HepG2 (cell line): ENCODE results near the gene CAPG. TPM values are rescaled to one million over a fixed set of nuclear protein-coding genes. Genes with fewer than 3 reads are reported as not detected.

Experiments used
- KAT2B ChIP-seq: fragments of 150-350 bp; IDR thresholded peaks from 2 replicates; pipeline ENCODE4 v1.6.1; 2014; ENCODE audit warnings: low read depth, low read length, borderline replicate concordance
- KLF13 ChIP-seq: sonication (generic); formaldehyde crosslinking; IDR thresholded peaks from 2 replicates; pipeline ENCODE4 v1.4.0; 2020; ENCODE audit warnings: mild to moderate bottlenecking, missing genetic modification reagents
- NBN ChIP-seq: fragments of 450-650 bp; conservative IDR thresholded peaks from 2 replicates; pipeline ENCODE4 v1.6.1; 2017
- PHF20 ChIP-seq: sonication (generic); formaldehyde crosslinking; IDR thresholded peaks from 2 replicates; pipeline ENCODE4 v1.5.0; 2020; ENCODE audit warnings: mild to moderate bottlenecking, missing genetic modification reagents
- RARG ChIP-seq: sonication (generic); formaldehyde crosslinking; IDR thresholded peaks from 2 replicates; pipeline ENCODE4 v1.4.0; 2020; ENCODE audit warnings: low read depth, mild to moderate bottlenecking, missing genetic modification reagents
- TAF1 ChIP-seq: sonication (generic); formaldehyde crosslinking; IDR thresholded peaks from 2 replicates; pipeline ENCODE4 v1.4.0; 2020; ENCODE audit warnings: missing genetic modification reagents
- XRCC5 ChIP-seq: fragments of 200-400 bp; formaldehyde crosslinking; optimal IDR thresholded peaks from 2 replicates; pipeline ENCODE3; 2017; ENCODE audit warnings: mild to moderate bottlenecking, low read length
- ZFAT ChIP-seq: sonication (generic); formaldehyde crosslinking; conservative IDR thresholded peaks from 2 replicates; pipeline ENCODE4 v1.8.1; 2023; ENCODE audit warnings: missing genetic modification reagents, inconsistent platforms
- ZNF496 ChIP-seq: sonication (generic); formaldehyde crosslinking; IDR thresholded peaks from 2 replicates; pipeline ENCODE4 v1.8.1; 2023; ENCODE audit warnings: mild to moderate bottlenecking, moderate library complexity, missing genetic modification reagents; ENCODE audit not compliant: insufficient replicate concordance
- ZNF557 ChIP-seq: sonication (generic); formaldehyde crosslinking; IDR thresholded peaks from 2 replicates; pipeline ENCODE4 v1.4.0; 2020; ENCODE audit warnings: missing genetic modification reagents
- ZNF567 ChIP-seq: sonication (generic); formaldehyde crosslinking; IDR thresholded peaks from 2 replicates; pipeline ENCODE4 v1.8.1; 2023; ENCODE audit warnings: mild to moderate bottlenecking, missing genetic modification reagents, borderline replicate concordance
- ZNF746 ChIP-seq: sonication (generic); formaldehyde crosslinking; IDR thresholded peaks from 2 replicates; pipeline ENCODE4 v1.8.0; 2022; ENCODE audit warnings: mild to moderate bottlenecking, missing genetic modification reagents
- polyA plus RNA-seq, 8 experiments: library from polyadenylated mRNA; depleted of rRNA in 3 of 8; stranded (reverse) in 7 of 8; unstranded in 1 of 8; fragments of >200 nt; fragmentation: Illumina TruSeq in 4 of 8; extraction: Trizol in 4 of 8; gene quantifications; 2 replicates each; pipeline versions ENCODE4 v1.2.1 to v1.2.3, GENCODE V29; 2011 to 2016; ENCODE audit warnings: low read depth in 4 of 8, missing spikeins in 1 of 8, mixed read lengths in 1 of 8; ENCODE audit not compliant: insufficient read depth in 1 of 8
- total RNA-seq, 5 experiments: library from RNA; depleted of rRNA; stranded (reverse); fragments of >200 nt; fragmentation: Illumina TruSeq; extraction: Trizol; gene quantifications; 2 replicates each; pipeline ENCODE4 v1.2.3, GENCODE V29; 2016; ENCODE audit warnings: low read depth in 1 of 5
- TF ChIP-seq, protein P1 (sequence below): sonication (generic); formaldehyde crosslinking; IDR thresholded peaks from 2 replicates; pipeline ENCODE4 v1.5.0; 2020; ENCODE audit warnings: mild to moderate bottlenecking, missing genetic modification reagents
- TF ChIP-seq, protein P2 (sequence below): IDR thresholded peaks from 2 replicates; pipeline ENCODE4 v1.6.1; 2016; ENCODE audit warnings: missing biosample characterization, missing genetic modification reagents, low read depth
- TF ChIP-seq, protein P3 (sequence below): sonication (generic); formaldehyde crosslinking; IDR thresholded peaks from 2 replicates; pipeline ENCODE4; 2020; ENCODE audit warnings: missing genetic modification reagents, mild to moderate bottlenecking, borderline replicate concordance
- TF ChIP-seq, protein P4 (sequence below): sonication (generic); formaldehyde crosslinking; conservative IDR thresholded peaks from 2 replicates; pipeline ENCODE4 v1.4.0; 2020; ENCODE audit warnings: missing genetic modification reagents
- TF ChIP-seq, protein P5 (sequence below), 2 experiments: IDR thresholded peaks; 2 replicates each; pipeline ENCODE4 v1.6.1; 2011 to 2012; ENCODE audit warnings: low read length in 2 of 2, borderline replicate concordance in 1 of 2, low read depth in 1 of 2, mild to moderate bottlenecking in 1 of 2, moderate library complexity in 1 of 2

CAPG gene
- total and polyA plus RNA-seq, 2 of the 13 experiments (the other 11 are each of a cell fraction or from before 2014, with no cell fraction given), result 12.7 to 18.2 TPM

DNA sequence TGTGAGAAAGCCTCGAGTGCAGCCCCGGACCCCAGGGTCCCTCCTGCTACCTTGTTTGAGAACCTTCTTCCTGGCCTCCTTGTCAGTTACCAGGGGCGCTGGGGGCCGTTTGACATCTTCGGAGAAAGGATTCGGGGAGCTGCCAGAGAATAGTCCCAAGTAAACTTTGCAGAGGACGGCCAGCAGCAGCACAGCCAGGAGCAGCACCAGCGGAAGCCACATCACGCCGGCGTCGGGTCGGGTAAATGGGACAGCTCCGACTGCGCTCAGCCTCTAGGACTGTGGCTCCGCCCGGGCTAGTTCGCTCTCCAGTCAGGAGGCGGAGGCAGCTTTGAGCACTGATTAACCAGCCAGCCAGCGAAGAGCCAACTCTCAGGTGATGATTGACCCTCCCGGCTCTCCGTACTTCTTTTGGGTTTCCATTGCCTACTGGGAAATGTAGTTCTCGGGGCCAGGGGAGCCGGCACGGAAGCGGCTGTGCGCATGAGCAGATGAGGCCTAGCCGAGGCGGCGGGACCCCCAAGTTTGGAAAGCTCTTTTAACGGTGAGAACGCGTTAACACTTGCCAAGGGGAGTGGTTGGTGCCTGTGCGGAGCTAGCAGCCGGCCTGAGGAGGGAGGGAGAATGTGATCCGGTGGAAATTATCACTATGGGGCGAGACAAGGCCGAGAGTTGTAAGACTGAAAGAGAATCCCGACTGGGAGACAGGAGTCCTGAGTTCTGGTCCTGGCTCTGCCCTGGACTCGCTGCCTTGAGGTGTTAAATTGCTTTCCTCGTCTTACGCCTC is 55.7 kb downstream of the CAPG start, which contains the start of the genes ELMOD3 and RETSAT (continued):
- TF ChIP-seq, protein P1, sequence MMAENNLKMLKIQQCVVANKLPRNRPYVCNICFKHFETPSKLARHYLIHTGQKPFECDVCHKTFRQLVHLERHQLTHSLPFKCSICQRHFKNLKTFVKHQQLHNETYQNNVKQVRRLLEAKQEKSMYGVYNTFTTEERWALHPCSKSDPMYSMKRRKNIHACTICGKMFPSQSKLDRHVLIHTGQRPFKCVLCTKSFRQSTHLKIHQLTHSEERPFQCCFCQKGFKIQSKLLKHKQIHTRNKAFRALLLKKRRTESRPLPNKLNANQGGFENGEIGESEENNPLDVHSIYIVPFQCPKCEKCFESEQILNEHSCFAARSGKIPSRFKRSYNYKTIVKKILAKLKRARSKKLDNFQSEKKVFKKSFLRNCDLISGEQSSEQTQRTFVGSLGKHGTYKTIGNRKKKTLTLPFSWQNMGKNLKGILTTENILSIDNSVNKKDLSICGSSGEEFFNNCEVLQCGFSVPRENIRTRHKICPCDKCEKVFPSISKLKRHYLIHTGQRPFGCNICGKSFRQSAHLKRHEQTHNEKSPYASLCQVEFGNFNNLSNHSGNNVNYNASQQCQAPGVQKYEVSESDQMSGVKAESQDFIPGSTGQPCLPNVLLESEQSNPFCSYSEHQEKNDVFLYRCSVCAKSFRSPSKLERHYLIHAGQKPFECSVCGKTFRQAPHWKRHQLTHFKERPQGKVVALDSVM (CRISPR knock-in tag), result peak; percentile 95
- TF ChIP-seq ZNF567 (CRISPR knock-in tag) (no peak), TAF1 (peak; percentile 100), PHF20 (peak; percentile 89), XRCC5 (peak; percentile 94), NBN (no peak), KLF13 (no peak), ZFAT (CRISPR knock-in tag) (0 out of 2 replicates have a peak, but pooled peaks have one; percentile 75), ZNF496 (no peak), KAT2B (no peak), ZNF557 (peak; percentile 90; the same call in 1 of the 2 replicates), ZNF746 (peak; percentile 78; the same call in 1 of the 2 replicates), RARG (CRISPR knock-in tag) (peak; percentile 97; the same call in 1 of the 2 replicates)
- TF ChIP-seq, protein P2, sequence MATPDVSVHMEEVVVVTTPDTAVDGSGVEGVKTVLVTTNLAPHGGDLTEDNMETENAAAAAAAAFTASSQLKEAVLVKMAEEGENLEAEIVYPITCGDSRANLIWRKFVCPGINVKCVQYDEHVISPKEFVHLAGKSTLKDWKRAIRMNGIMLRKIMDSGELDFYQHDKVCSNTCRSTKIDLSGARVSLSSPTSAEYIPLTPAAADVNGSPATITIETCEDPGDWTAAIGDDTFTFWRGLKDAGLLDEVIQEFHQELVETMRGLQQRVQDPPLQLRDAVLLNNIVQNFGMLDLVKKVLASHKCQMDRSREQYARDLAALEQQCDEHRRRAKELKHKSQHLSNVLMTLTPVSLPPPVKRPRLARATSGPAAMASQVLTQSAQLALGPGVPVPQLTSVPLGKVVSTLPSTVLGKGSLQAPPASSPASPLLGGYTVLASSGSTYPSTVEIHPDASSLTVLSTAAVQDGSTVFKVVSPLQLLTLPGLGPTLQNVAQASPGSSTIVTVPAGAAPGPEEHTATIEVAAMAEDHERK, result no peak
- TF ChIP-seq, protein P3, sequence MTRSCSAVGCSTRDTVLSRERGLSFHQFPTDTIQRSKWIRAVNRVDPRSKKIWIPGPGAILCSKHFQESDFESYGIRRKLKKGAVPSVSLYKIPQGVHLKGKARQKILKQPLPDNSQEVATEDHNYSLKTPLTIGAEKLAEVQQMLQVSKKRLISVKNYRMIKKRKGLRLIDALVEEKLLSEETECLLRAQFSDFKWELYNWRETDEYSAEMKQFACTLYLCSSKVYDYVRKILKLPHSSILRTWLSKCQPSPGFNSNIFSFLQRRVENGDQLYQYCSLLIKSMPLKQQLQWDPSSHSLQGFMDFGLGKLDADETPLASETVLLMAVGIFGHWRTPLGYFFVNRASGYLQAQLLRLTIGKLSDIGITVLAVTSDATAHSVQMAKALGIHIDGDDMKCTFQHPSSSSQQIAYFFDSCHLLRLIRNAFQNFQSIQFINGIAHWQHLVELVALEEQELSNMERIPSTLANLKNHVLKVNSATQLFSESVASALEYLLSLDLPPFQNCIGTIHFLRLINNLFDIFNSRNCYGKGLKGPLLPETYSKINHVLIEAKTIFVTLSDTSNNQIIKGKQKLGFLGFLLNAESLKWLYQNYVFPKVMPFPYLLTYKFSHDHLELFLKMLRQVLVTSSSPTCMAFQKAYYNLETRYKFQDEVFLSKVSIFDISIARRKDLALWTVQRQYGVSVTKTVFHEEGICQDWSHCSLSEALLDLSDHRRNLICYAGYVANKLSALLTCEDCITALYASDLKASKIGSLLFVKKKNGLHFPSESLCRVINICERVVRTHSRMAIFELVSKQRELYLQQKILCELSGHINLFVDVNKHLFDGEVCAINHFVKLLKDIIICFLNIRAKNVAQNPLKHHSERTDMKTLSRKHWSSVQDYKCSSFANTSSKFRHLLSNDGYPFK (CRISPR knock-in tag), result peak; percentile 90
- TF ChIP-seq, protein P4, sequence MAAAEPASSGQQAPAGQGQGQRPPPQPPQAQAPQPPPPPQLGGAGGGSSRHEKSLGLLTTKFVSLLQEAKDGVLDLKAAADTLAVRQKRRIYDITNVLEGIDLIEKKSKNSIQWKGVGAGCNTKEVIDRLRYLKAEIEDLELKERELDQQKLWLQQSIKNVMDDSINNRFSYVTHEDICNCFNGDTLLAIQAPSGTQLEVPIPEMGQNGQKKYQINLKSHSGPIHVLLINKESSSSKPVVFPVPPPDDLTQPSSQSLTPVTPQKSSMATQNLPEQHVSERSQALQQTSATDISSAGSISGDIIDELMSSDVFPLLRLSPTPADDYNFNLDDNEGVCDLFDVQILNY (CRISPR knock-in tag), result peak; percentile 81; the same call in 1 of the 2 replicates
- TF ChIP-seq, protein P5, sequence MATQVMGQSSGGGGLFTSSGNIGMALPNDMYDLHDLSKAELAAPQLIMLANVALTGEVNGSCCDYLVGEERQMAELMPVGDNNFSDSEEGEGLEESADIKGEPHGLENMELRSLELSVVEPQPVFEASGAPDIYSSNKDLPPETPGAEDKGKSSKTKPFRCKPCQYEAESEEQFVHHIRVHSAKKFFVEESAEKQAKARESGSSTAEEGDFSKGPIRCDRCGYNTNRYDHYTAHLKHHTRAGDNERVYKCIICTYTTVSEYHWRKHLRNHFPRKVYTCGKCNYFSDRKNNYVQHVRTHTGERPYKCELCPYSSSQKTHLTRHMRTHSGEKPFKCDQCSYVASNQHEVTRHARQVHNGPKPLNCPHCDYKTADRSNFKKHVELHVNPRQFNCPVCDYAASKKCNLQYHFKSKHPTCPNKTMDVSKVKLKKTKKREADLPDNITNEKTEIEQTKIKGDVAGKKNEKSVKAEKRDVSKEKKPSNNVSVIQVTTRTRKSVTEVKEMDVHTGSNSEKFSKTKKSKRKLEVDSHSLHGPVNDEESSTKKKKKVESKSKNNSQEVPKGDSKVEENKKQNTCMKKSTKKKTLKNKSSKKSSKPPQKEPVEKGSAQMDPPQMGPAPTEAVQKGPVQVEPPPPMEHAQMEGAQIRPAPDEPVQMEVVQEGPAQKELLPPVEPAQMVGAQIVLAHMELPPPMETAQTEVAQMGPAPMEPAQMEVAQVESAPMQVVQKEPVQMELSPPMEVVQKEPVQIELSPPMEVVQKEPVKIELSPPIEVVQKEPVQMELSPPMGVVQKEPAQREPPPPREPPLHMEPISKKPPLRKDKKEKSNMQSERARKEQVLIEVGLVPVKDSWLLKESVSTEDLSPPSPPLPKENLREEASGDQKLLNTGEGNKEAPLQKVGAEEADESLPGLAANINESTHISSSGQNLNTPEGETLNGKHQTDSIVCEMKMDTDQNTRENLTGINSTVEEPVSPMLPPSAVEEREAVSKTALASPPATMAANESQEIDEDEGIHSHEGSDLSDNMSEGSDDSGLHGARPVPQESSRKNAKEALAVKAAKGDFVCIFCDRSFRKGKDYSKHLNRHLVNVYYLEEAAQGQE (IDR thresholded peaks at IDR 0.05; ENCODE audit: borderline replicate concordance in 1 of 2, low read depth in 1 of 2, low read length in 2 of 2), result peak in 1 of 2 experiments; percentile 88; a peak in 2 of 4 replicates
